SK-N-SH (cell line): ENCODE data around the gene PRKCQ. TPM values are rescaled to one million over a fixed set of nuclear protein-coding genes. Genes with fewer than 3 reads are reported as not detected.

Experiments used
- CTCF ChIA-PET: fragments of 300-600, 350-600 bp; formaldehyde crosslinking; extraction: SDS; loops from one replicate; lab custom pipeline; 2021; lab: Yijun Ruan, JAX
- POLR2A ChIA-PET: fragments of 350-600 bp; sonication (Branson Sonifier 250); formaldehyde crosslinking; extraction: SDS; loops from one replicate; lab custom pipeline; 2020; ENCODE audit warnings: antibody characterized with exemption, inconsistent platforms; lab: Yijun Ruan, JAX
- DNase-seq: peaks from one replicate; pipeline ENCODE4 v3.0.0; 2012
- H2AFZ ChIP-seq: fragments of 200-600 bp; sonication (generic); 2 replicates; pipeline ENCODE4 v1.8.1; 2016; ENCODE audit warnings: antibody characterized with exemption, mild to moderate bottlenecking, low read depth
- H3F3A ChIP-seq: fragments of 200-600 bp; sonication (generic); replicated peaks from 2 replicates; pipeline ENCODE3; 2016; ENCODE audit warnings: antibody characterized with exemption, mild to moderate bottlenecking; ENCODE audit not compliant: insufficient read depth
- H3K27ac ChIP-seq, 2 experiments: fragments of 200-500 bp in 1 of 2; fragments of 200-600 bp in 1 of 2; sonication (Bioruptor generic) in 1 of 2; sonication (generic), shearing (Covaris generic) in 1 of 2; 2 replicates each; pipeline versions ENCODE4 v1.5.1 to v1.6.1; 2014 to 2016; ENCODE audit warnings: low read depth in 2 of 2, inconsistent platforms in 1 of 2, low read length in 1 of 2, mild to moderate bottlenecking in 1 of 2, mixed read lengths in 1 of 2
- H3K27me3 ChIP-seq: fragments of 200-600 bp; sonication (generic), shearing (Covaris generic); 2 replicates; pipeline ENCODE4 v1.6.1; 2016; ENCODE audit warnings: mixed run types; ENCODE audit not compliant: insufficient read depth
- H3K36me3 ChIP-seq, 2 experiments: fragments of 200-500 bp in 1 of 2; fragments of 200-600 bp in 1 of 2; sonication (Bioruptor generic) in 1 of 2; sonication (generic) in 1 of 2; replicated peaks in 1 of 2; 2 replicates each; pipeline versions ENCODE3 to v1.5.1; 2014 to 2016; ENCODE audit warnings: low read length in 1 of 2, mild to moderate bottlenecking in 1 of 2; ENCODE audit not compliant: insufficient read depth in 2 of 2, control insufficient read depth in 1 of 2
- H3K4me1 ChIP-seq, 2 experiments: fragments of 200-500 bp in 1 of 2; fragments of 200-600 bp in 1 of 2; sonication (Bioruptor generic) in 1 of 2; sonication (generic), shearing (Covaris generic) in 1 of 2; 2 replicates each; pipeline versions ENCODE4 v1.5.1 to v1.6.1; 2014 to 2016; ENCODE audit warnings: low read depth in 1 of 2, low read length in 1 of 2, mixed run types in 1 of 2; ENCODE audit not compliant: insufficient read depth in 2 of 2, control insufficient read depth in 1 of 2
- H3K4me2 ChIP-seq: fragments of 200-600 bp; sonication (generic), shearing (Covaris generic); 2 replicates; pipeline ENCODE4 v1.6.1; 2017; ENCODE audit warnings: mixed run types
- H3K4me3 ChIP-seq, 2 experiments: fragments of 200-500 bp in 1 of 2; fragments of 200-600 bp in 1 of 2; sonication (Bioruptor generic) in 1 of 2; sonication (generic), shearing (Covaris generic) in 1 of 2; 2 replicates each; pipeline versions ENCODE4 v1.5.1 to v1.8.1; 2014 to 2016; ENCODE audit warnings: low read depth in 2 of 2, inconsistent platforms in 1 of 2, low read length in 1 of 2, mild to moderate bottlenecking in 1 of 2, mixed read lengths in 1 of 2, moderate library complexity in 1 of 2
- H3K79me2 ChIP-seq: fragments of 200-600 bp; sonication (generic); 2 replicates; pipeline ENCODE4 v1.8.1; 2017; ENCODE audit warnings: mild to moderate bottlenecking; ENCODE audit not compliant: insufficient read depth
- H3K9ac ChIP-seq: fragments of 200-600 bp; sonication (generic); 2 replicates; pipeline ENCODE4 v1.6.1; 2017; ENCODE audit warnings: mixed run types
- H3K9me2 ChIP-seq: fragments of 200-600 bp; sonication (generic); 2 replicates; pipeline ENCODE4 v1.6.1; 2017; ENCODE audit warnings: mixed run types
- H3K9me3 ChIP-seq: fragments of 200-600 bp; sonication (generic); 2 replicates; pipeline ENCODE4 v1.6.1; 2017; ENCODE audit warnings: mixed run types, mild to moderate bottlenecking, moderate library complexity
- H4K20me1 ChIP-seq: fragments of 200-600 bp; sonication (generic); 2 replicates; pipeline ENCODE4 v1.6.1; 2017; ENCODE audit warnings: mild to moderate bottlenecking, mixed run types; ENCODE audit not compliant: insufficient read depth
- ELF1 ChIP-seq: IDR thresholded peaks from 2 replicates; pipeline ENCODE4 v1.4.0; 2012
- EP300 ChIP-seq, 2 experiments: IDR thresholded peaks; 2 replicates each; pipeline versions ENCODE4 v1.4.0 to v1.6.1; 2012; ENCODE audit warnings: borderline replicate concordance in 1 of 2, low read depth in 1 of 2, low read length in 1 of 2
- GABPA ChIP-seq: IDR thresholded peaks from 2 replicates; pipeline ENCODE4 v1.4.0; 2012; ENCODE audit warnings: low read depth, mild to moderate bottlenecking
- GATA2 ChIP-seq: sonication (generic); formaldehyde crosslinking; IDR thresholded peaks from 2 replicates; pipeline ENCODE4 v1.5.0; 2020; ENCODE audit warnings: mild to moderate bottlenecking, missing genetic modification reagents
- JUND ChIP-seq: IDR thresholded peaks from 2 replicates; pipeline ENCODE4 v1.4.0; 2012
- MEF2A ChIP-seq: IDR thresholded peaks from 2 replicates; pipeline ENCODE4 v1.4.0; 2012; ENCODE audit warnings: low read depth, borderline replicate concordance
- NRF1 ChIP-seq: IDR thresholded peaks from 2 replicates; pipeline ENCODE4 v1.6.1; 2012; ENCODE audit warnings: low read depth, mild to moderate bottlenecking, low read length
- PBX3 ChIP-seq: IDR thresholded peaks from 2 replicates; pipeline ENCODE4; 2012
- POLR2AphosphoS5 ChIP-seq: IDR thresholded peaks from 2 replicates; pipeline ENCODE4 v1.6.1; 2012; ENCODE audit warnings: low read depth, low read length
- RCOR1 ChIP-seq: fragments of 150-350 bp; IDR thresholded peaks from 2 replicates; pipeline ENCODE4 v1.6.1; 2017; ENCODE audit warnings: antibody characterized with exemption, low read length
- RXRA ChIP-seq: IDR thresholded peaks from 2 replicates; pipeline ENCODE4 v1.4.0; 2012; ENCODE audit warnings: low read depth, mild to moderate bottlenecking, borderline replicate concordance
- SIN3A ChIP-seq: IDR thresholded peaks from 2 replicates; pipeline ENCODE4 v1.6.1; 2012; ENCODE audit warnings: low read depth, mild to moderate bottlenecking, low read length, moderate library complexity, borderline replicate concordance
- SMC3 ChIP-seq: IDR thresholded peaks from 2 replicates; pipeline ENCODE4 v1.6.1; 2012; ENCODE audit warnings: low read depth, low read length, improper control_type of control experiment
- TCF12 ChIP-seq: IDR thresholded peaks from 2 replicates; pipeline ENCODE4 v1.4.0; 2012
- USF1 ChIP-seq: IDR thresholded peaks from 2 replicates; pipeline ENCODE4 v1.4.0; 2012; ENCODE audit warnings: low read depth, borderline replicate concordance
- USF2 ChIP-seq: fragments of 150-350 bp; IDR thresholded peaks from 2 replicates; pipeline ENCODE4 v1.6.1; 2017; ENCODE audit warnings: antibody characterized with exemption, low read length, low read depth, borderline replicate concordance
- WGBS: methylation state at CpG from one replicate; pipeline ENCODE4 v1.1.6; 2017; ENCODE audit warnings: low lambda C conversion rate; 5-methylcytosine and 5-hydroxymethylcytosine counted together
- polyA plus RNA-seq, 3 experiments: library from polyadenylated mRNA; depleted of rRNA; stranded (reverse); fragments of >200 nt; gene quantifications; 2 replicates each; pipeline ENCODE4 v1.2.3, GENCODE V29; 2012
- TF ChIP-seq, protein P1 (sequence below): fragments of 150-350 bp; IDR thresholded peaks from 2 replicates; pipeline ENCODE4 v1.6.1; 2016; ENCODE audit warnings: mild to moderate bottlenecking, low read depth, low read length
- TF ChIP-seq, protein P2 (sequence below): fragments of 200-600 bp; sonication (generic); IDR thresholded peaks from 2 replicates; pipeline ENCODE4 v1.6.1; 2017; ENCODE audit warnings: antibody characterized with exemption, mild to moderate bottlenecking, moderate library complexity
- TF ChIP-seq, protein P3 (sequence below): IDR thresholded peaks from 2 replicates; pipeline ENCODE4 v1.4.0; 2012; ENCODE audit warnings: low read depth, borderline replicate concordance
- TF ChIP-seq, protein P4 (sequence below): IDR thresholded peaks from 2 replicates; pipeline ENCODE4 v1.4.0; 2012; ENCODE audit warnings: low read depth

Gene PRKCQ
- polyA plus RNA-seq, 1 of the 3 experiments (the other 2 are of a cell fraction) = 0.18 TPM

DNA sequence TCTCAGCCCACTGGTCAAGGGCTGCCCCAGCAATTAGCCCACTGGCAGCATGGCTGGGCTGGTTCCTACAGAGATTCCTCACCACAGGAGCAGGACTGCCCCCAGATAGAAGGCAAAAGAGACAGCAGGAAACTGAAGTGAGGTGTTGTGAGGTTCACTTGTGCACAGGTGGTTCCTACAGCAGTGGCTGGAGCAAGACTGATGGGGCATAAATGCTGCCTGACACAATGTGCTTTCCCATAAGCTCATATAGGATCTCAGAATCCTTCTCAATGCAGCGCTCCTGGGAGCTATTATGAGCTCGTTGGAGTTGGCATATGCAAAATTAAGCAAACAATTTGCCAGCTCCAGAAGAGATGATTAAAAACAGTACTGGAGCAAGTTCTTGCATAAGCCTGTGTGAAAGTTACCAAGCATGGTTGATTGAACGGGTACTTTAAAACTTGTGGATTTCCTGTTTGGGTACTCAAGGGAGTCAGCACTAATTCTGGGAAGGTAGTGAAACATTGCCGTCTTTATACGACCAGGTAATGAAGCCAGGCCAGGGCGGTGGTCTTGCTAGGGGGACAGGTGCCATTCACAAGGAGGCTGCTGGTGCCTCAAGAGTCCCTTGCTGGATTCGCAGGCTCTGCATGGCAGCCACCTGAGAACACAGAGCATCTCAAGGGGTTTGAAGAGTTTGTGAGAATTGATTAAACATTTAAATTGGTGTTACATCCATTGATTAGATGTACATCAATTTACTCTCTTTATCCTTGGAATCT lies 20.3 kb upstream of the PRKCQ start:
- Histone ChIP-seq H3K9me2 (no peaks in the 10 kb centered on the region), H3K36me3 (no peaks in the 10 kb centered on the region), H3K79me2 (no peaks in the 10 kb centered on the region), H3K4me3 (no peak overlapping the region), H3K9me3 (no peaks in the 10 kb centered on the region), H3K9ac (no peak overlapping the region), H3F3A (no peaks in the 10 kb centered on the region), H3K27ac (no peak overlapping the region), H3K4me1 (no peaks in the 10 kb centered on the region), H3K4me2 (no peak overlapping the region), H3K27me3 (no peaks in the 10 kb centered on the region), H4K20me1 (no peaks in the 10 kb centered on the region), H2AFZ (no peak overlapping the region)
- WGBS = 31% methylated on average over 5 of the region's 7 CpGs
- no peak for DNase-seq
- ChIA-PET CTCF (interaction anchor here (1.1 to 2.5 kb wide), 3 partner anchors 19 to 47 kb away, joined by 3 to 7 read pairs (median 4); partner anchors contain the start of gene PRKCQ), POLR2A (no interaction called here)
- TF ChIP-seq POLR2AphosphoS5 (no peak), USF2 (no peak), USF1 (no peak), ELF1 (no peak), PBX3 (no peak), JUND (no peak), SIN3A (no peak), MEF2A (no peak), RCOR1 (no peak), TCF12 (no peak), EP300 (IDR thresholded peaks at IDR 0.05; ENCODE audit: borderline replicate concordance in 1 of 2, low read depth in 1 of 2, low read length in 1 of 2) (no peak), RXRA (no peak)
- TF ChIP-seq, protein P1, sequence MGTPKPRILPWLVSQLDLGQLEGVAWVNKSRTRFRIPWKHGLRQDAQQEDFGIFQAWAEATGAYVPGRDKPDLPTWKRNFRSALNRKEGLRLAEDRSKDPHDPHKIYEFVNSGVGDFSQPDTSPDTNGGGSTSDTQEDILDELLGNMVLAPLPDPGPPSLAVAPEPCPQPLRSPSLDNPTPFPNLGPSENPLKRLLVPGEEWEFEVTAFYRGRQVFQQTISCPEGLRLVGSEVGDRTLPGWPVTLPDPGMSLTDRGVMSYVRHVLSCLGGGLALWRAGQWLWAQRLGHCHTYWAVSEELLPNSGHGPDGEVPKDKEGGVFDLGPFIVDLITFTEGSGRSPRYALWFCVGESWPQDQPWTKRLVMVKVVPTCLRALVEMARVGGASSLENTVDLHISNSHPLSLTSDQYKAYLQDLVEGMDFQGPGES = no peak
- TF ChIP-seq, all 33 proteins: peak for 0

GRCh38 chr10:6598679-6599078 lies 18.6 kb upstream of the PRKCQ start:
- H3K4me1 ChIP-seq = no peaks in the 10 kb centered on the region; a peak in 1 of 4 replicates
- ChIA-PET POLR2A (no interaction called here), CTCF (interaction anchor here (0.8 to 1.8 kb wide), 2 partner anchors 9 to 18 kb away, joined by 4 read pairs; partner anchors contain the start of gene PRKCQ)
- H3K27ac ChIP-seq = no peak overlapping the region
- no peak for DNase-seq
- 22% methylated on average over 1 of the region's 1 CpG for WGBS
- no peak overlapping the region for H3K9ac ChIP-seq
- no peak overlapping the region for H3K4me3 ChIP-seq
- no peaks in the 10 kb centered on the region for H3F3A ChIP-seq
- no peaks in the 10 kb centered on the region for H3K9me2 ChIP-seq
- no peaks in the 10 kb centered on the region for H4K20me1 ChIP-seq
- TF ChIP-seq SMC3 (no peak), GATA2 (CRISPR knock-in tag) (no peak), NRF1 (no peak), JUND (no peak), GABPA (no peak)
- TF ChIP-seq, protein P2, sequence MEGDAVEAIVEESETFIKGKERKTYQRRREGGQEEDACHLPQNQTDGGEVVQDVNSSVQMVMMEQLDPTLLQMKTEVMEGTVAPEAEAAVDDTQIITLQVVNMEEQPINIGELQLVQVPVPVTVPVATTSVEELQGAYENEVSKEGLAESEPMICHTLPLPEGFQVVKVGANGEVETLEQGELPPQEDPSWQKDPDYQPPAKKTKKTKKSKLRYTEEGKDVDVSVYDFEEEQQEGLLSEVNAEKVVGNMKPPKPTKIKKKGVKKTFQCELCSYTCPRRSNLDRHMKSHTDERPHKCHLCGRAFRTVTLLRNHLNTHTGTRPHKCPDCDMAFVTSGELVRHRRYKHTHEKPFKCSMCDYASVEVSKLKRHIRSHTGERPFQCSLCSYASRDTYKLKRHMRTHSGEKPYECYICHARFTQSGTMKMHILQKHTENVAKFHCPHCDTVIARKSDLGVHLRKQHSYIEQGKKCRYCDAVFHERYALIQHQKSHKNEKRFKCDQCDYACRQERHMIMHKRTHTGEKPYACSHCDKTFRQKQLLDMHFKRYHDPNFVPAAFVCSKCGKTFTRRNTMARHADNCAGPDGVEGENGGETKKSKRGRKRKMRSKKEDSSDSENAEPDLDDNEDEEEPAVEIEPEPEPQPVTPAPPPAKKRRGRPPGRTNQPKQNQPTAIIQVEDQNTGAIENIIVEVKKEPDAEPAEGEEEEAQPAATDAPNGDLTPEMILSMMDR = no peak
- TF ChIP-seq, protein P3, sequence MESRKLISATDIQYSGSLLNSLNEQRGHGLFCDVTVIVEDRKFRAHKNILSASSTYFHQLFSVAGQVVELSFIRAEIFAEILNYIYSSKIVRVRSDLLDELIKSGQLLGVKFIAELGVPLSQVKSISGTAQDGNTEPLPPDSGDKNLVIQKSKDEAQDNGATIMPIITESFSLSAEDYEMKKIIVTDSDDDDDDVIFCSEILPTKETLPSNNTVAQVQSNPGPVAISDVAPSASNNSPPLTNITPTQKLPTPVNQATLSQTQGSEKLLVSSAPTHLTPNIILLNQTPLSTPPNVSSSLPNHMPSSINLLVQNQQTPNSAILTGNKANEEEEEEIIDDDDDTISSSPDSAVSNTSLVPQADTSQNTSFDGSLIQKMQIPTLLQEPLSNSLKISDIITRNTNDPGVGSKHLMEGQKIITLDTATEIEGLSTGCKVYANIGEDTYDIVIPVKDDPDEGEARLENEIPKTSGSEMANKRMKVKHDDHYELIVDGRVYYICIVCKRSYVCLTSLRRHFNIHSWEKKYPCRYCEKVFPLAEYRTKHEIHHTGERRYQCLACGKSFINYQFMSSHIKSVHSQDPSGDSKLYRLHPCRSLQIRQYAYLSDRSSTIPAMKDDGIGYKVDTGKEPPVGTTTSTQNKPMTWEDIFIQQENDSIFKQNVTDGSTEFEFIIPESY = no peak
- TF ChIP-seq, protein P4, sequence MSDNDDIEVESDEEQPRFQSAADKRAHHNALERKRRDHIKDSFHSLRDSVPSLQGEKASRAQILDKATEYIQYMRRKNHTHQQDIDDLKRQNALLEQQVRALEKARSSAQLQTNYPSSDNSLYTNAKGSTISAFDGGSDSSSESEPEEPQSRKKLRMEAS = no peak
- H3K9me3 ChIP-seq = no peaks in the 10 kb centered on the region
- no peak overlapping the region for H2AFZ ChIP-seq
- no peak overlapping the region for H3K4me2 ChIP-seq
- H3K36me3 ChIP-seq = no peaks in the 10 kb centered on the region
- no peaks in the 10 kb centered on the region for H3K27me3 ChIP-seq
- no peaks in the 10 kb centered on the region for H3K79me2 ChIP-seq
